Urinary bladder (tissue), 4 donors: ENCODE measurements around the gene CNPY4. TPM values are rescaled to one million over a fixed set of nuclear protein-coding genes. Genes with fewer than 3 reads are reported as not detected.

Source experiments
- DNase-seq: peaks from one replicate; pipeline ENCODE4 v3.0.0-alpha.2; 2015; ENCODE audit errors: extremely low spot score
- H3K27ac ChIP-seq: one replicate; pipeline ENCODE4 v1.5.1; 2013; ENCODE audit warnings: low read depth, mild to moderate bottlenecking, moderate library complexity
- H3K36me3 ChIP-seq: one replicate; pipeline ENCODE4 v1.6.1; 2013; ENCODE audit warnings: mild to moderate bottlenecking, moderate library complexity; ENCODE audit not compliant: insufficient read depth
- H3K4me1 ChIP-seq: one replicate; pipeline ENCODE4 v1.6.1; 2013; ENCODE audit warnings: mild to moderate bottlenecking, moderate library complexity; ENCODE audit not compliant: insufficient read depth
- H3K4me3 ChIP-seq: one replicate; pipeline ENCODE4 v1.5.1; 2013; ENCODE audit warnings: low read depth, low read length
- WGBS: extraction: QIAGEN DNeasy Blood & Tissue Kit; methylation state at CpG from one replicate; pipeline ENCODE4 v1.1.7; 2013; 5-methylcytosine and 5-hydroxymethylcytosine counted together
- polyA plus RNA-seq: library from polyadenylated mRNA; stranded (reverse); fragments of 200-250 nt; gene quantifications from one replicate; pipeline ENCODE4 v1.2.3, GENCODE V29; 2013
- total RNA-seq: library from RNA; depleted of rRNA; stranded (reverse); fragments of >200 nt; gene quantifications from one replicate; pipeline ENCODE4 v1.2.3, GENCODE V29; 2014
- donor health status: healthy with polysubstance abuse.
- donor health status: healthy.

The CNPY4 gene
- total and polyA plus RNA-seq, 2 donors: 26.1 to 34.5 TPM

DNA sequence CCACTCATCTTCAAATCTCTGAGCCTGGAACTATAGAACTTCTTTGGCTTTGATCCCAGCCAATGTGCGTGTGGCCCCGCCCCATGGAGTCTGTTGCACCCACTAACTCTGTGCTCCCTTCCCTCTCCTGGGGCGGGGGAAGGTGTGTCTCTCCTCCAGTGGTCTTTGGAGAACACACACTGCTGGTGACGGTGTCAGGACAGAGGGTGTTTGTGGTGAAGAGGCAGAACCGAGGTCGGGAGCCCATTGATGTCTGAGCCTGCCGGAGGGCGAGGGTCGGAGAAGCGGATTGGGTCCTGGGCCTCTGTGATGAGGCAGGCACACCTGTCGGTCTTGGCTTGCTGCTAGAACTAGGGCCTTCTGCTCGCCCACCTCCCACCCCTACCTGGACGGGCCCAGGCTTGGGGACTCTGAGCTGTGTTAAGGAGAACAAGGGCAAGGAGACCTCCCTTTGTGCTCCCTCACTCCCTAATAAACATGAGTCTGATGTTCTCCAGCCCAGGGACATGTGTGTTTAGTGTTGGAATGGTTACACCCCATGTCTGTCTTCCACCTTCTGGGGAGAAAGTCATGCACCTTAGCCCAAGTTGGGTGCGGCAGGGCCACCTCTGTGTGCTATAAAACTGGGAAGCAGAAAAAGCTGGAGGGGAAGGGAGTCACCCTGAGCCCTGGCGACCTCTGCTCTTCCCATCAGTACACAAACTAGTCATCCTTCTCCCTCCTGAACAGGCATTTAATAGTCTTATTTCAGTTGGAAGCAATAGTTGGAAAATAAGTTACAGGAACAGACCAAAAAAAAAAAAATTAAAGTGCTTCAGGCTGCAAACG, 34.5 kb downstream of the CNPY4 start:
- peaks cover 3% of the 10 kb centered on the region for H3K4me1 ChIP-seq
- H3K27ac ChIP-seq: no peak overlapping the region
- no peaks in the 10 kb centered on the region for H3K36me3 ChIP-seq
- no peak overlapping the region for H3K4me3 ChIP-seq
- 72% methylated on average over 16 of the region's 16 CpGs for WGBS
- no peak for DNase-seq

GRCh38 chr7:100154651-100155491, 35.4 kb downstream of the CNPY4 start:
- no peak overlapping the region for H3K27ac ChIP-seq

DNA sequence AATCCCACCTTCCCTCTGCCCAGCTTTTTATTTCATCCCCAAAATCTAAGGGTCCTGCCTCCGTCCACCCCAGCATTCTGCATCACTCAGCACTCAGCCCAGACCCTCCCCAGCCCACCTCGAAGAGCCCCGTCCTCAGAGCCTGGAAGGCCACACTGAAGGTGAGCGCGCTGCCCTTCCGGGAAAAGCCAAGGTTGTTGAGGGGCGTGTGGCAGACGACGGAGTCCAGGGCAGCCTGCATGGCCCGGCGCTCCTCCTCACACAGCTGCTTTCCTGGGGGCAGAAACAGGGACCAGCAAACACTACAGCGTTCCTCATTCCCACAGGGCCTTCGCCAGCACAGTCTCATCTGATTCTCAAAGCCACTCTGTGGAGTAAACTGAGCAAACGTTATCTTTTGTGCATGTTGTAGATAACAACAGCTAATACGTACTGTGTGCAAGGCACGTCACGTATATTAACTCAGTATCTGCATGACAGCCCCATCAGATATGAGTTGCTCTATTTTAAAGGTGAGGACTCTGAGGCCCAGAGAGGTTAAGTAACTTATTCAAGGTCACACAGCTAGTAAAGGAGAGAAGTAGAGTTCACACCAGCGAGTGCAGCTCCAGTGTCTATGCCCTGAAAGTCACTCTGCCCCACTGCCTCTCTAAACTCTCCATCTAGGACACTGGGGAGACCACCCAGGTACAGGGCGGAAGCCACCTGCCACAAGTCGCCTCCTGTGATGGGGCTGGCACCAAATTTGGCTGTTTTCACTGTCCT, 36.3 kb downstream of the CNPY4 start:
- Histone ChIP-seq H3K4me1 (peaks cover 3% of the 10 kb centered on the region), H3K27ac (no peak overlapping the region), H3K4me3 (no peak overlapping the region), H3K36me3 (no peaks in the 10 kb centered on the region)
- no peak for DNase-seq
- 80% methylated on average over 20 of the region's 20 CpGs for WGBS

More at GRCh38 chr7:100154651-100155491, 35.4 kb downstream of the CNPY4 start:
- Histone ChIP-seq H3K4me3 (no peak overlapping the region), H3K36me3 (no peaks in the 10 kb centered on the region), H3K4me1 (peaks cover 3% of the 10 kb centered on the region)
- WGBS: 72% methylated on average over 30 of the region's 30 CpGs
- DNase-seq: no peak

GRCh38 chr7:100156331-100157068, 37.1 kb downstream of the CNPY4 start:
- H3K27ac ChIP-seq: no peak overlapping the region
- 83% methylated on average over 16 of the region's 16 CpGs for WGBS
- no peaks in the 10 kb centered on the region for H3K36me3 ChIP-seq
- no peak overlapping the region for H3K4me3 ChIP-seq
- no peak for DNase-seq
- H3K4me1 ChIP-seq: peaks cover 3% of the 10 kb centered on the region

GRCh38 chr7:100157069-100157333, 37.6 kb downstream of the CNPY4 start:
- Histone ChIP-seq H3K36me3 (no peaks in the 10 kb centered on the region), H3K27ac (no peak overlapping the region), H3K4me1 (peaks cover 3% of the 10 kb centered on the region), H3K4me3 (no peak overlapping the region)
- WGBS: 75% methylated on average over 5 of the region's 5 CpGs
- no peak for DNase-seq

- DNase-seq: no peak
Observed at GRCh38 chr7:100157334-100158228, 38.1 kb downstream of the CNPY4 start.

DNA sequence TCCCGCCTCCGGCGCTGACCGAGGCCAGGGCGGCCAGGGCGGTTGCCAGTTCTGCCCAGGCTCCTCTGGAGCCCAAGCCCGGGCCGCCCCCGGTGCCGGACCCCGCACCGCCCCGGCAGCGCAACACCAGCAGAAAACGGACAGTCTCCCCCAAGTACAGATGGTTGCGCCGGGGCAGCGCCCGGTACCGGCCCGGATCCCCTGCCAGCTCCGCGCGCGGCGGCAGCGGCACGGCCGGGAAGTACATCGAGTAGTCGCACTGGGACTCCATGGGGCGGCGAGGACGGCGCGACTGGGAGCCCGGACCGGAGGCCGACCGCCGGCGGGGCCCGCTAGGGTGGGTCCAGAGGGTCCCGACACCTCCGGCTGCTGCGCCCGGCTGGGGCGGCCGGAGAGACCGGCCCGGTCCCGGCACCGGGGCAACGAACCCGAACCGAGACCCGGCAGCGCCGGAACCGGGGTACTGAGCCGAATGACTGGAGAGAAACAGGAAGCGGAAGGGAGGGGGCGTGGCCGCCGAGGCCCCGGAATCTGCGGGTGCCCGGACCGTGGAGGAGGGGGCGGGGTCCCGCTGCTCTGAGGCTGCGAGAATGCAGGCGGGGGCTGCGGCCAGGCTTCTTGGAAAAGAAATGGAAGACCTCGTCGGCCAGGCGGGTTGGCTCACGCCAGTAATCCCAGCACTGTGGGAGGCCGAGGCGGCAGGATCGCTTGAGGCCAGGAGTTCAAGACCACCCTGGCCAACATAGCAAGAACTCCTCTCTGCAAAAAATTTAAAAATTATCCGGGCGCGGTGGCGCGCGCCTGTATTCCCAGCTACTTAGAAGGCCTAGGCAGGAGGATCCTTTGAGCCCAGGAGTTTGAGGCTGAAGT, 39.0 kb downstream of the CNPY4 start, which contains the start of gene TRAPPC14:
TRAPPC14 (minus strand) TSS at position 495 of the 870 bp plus-strand sequence; CDS start at position 271, 224 bp downstream.
- Histone ChIP-seq H3K4me3 (peak within 1 kb of the TSS; percentile 87), H3K27ac (peak within 1 kb of the TSS; percentile 79), H3K36me3 (no peaks in the 10 kb centered on the region), H3K4me1 (peaks cover 3% of the 10 kb centered on the region)
- under 1% methylated on average over 87 of the region's 87 CpGs for WGBS
- DNase-seq: peak; percentile 65

More at GRCh38 chr7:100157334-100158228, 38.1 kb downstream of the CNPY4 start:
- Histone ChIP-seq H3K27ac (peak overlapping the region; percentile 52), H3K4me3 (peak overlapping the region; percentile 87), H3K36me3 (no peaks in the 10 kb centered on the region), H3K4me1 (peaks cover 3% of the 10 kb centered on the region)
- WGBS: 19% methylated on average over 32 of the region's 32 CpGs

DNA sequence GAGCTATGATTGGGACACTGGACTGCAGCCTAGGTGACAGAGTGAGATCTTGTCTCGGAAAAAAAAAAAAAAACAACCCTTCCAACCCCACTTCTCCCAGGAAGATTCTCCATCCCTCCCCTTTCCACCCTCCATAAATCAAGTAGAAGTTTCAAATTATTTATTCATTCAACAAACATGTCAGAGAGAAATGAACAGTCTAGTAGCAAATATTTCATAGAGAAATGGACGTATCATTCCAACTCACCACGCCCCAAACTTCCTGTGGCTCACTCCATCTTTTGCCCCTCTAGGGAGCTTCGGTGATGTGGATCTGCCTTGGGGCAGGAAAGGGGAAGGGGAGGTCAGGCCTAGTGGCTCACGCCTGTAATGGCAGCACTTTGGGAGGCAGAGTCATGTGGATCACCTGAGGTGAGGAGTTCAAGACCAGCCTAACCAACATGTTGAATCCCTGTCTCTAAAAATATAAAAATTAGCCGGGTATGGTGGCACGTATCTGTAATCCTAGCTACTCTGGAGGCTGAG, 39.7 kb downstream of the CNPY4 start:
- Histone ChIP-seq H3K4me3 (peak overlapping the region; percentile 87), H3K27ac (no peak overlapping the region), H3K4me1 (peaks cover 3% of the 10 kb centered on the region), H3K36me3 (no peaks in the 10 kb centered on the region)
- DNase-seq: no peak
- WGBS: 63% methylated on average over 7 of the region's 7 CpGs

GRCh38 chr7:100160067-100160466, 40.6 kb downstream of the CNPY4 start:
- no peak for DNase-seq
- WGBS: 93% methylated on average over 18 of the region's 18 CpGs

GRCh38 chr7:100163006-100163531, 43.6 kb downstream of the CNPY4 start:
- no peak for DNase-seq
- H3K27ac ChIP-seq: no peak overlapping the region
- H3K4me1 ChIP-seq: peaks cover under 1% of the 10 kb centered on the region
- no peak overlapping the region for H3K4me3 ChIP-seq
- H3K36me3 ChIP-seq: no peaks in the 10 kb centered on the region
- WGBS: 69% methylated on average over 6 of the region's 6 CpGs

More at GRCh38 chr7:100160067-100160466, 40.6 kb downstream of the CNPY4 start:
- Histone ChIP-seq H3K27ac (no peak overlapping the region), H3K4me3 (no peak overlapping the region), H3K36me3 (no peaks in the 10 kb centered on the region), H3K4me1 (peaks cover 3% of the 10 kb centered on the region)

- WGBS: 94% methylated on average over 5 of the region's 5 CpGs
- DNase-seq: no peak
- Histone ChIP-seq H3K36me3 (no peaks in the 10 kb centered on the region), H3K4me3 (no peak overlapping the region), H3K4me1 (no peaks in the 10 kb centered on the region), H3K27ac (no peak overlapping the region)
Observed at GRCh38 chr7:100163871-100164270, 44.4 kb downstream of the CNPY4 start.
